Activated naive CD8-positive, alpha-beta T cell treated with anti-CD3 and anti-CD28 coated beads, Interleukin-2, amount 10 ng/mL, durations not matched to agents 7 days and 5 days (primary cell): Measurements from ENCODE around the gene ZFC3H1. TPM values are rescaled to one million over a fixed set of nuclear protein-coding genes. Genes with fewer than 3 reads are reported as not detected.
"Not testable (repeated sequence)": the region's sequence is repeated elsewhere in the genome, so short reads cannot be mapped to it uniquely, and the experiment has no call there.

Source experiments
- ATAC-seq: fragments of 150-1000 bp; cut with Tn5 transposase; one replicate; pipeline ENCODE4 v1.10.0; 2021; ENCODE audit warnings: low read depth, moderate library complexity
- POLR2A ChIA-PET: fragments of 350-600 bp; sonication (Branson Sonifier 250); formaldehyde crosslinking; loops from one replicate; lab custom pipeline; 2021; ENCODE audit warnings: antibody characterized with exemption; lab: Charles Lee
- DNase-seq: peaks from one replicate; pipeline ENCODE4 v3.0.0; 2021
- H3K27ac Mint-ChIP-seq: one replicate; pipeline ENCODE4 v1.8.0; 2022; ENCODE audit warnings: mild to moderate bottlenecking, mixed read lengths
- H3K27me3 Mint-ChIP-seq: one replicate; pipeline ENCODE4 v1.8.0; 2022; ENCODE audit warnings: mild to moderate bottlenecking, moderate library complexity, mixed read lengths
- H3K36me3 Mint-ChIP-seq: one replicate; pipeline ENCODE4 v1.8.0; 2021; ENCODE audit warnings: mild to moderate bottlenecking, mixed read lengths
- H3K4me1 Mint-ChIP-seq: one replicate; pipeline ENCODE4 v1.8.0; 2021; ENCODE audit warnings: mixed read lengths
- H3K4me3 Mint-ChIP-seq: one replicate; pipeline ENCODE4 v1.8.0; 2022; ENCODE audit warnings: mild to moderate bottlenecking, moderate library complexity, mixed read lengths
- H3K9me3 Mint-ChIP-seq: one replicate; pipeline ENCODE4 v1.8.0; 2021; ENCODE audit warnings: mixed read lengths
- total RNA-seq, 2 experiments: library from RNA; stranded (reverse); gene quantifications; one replicate each; pipeline ENCODE4 v1.2.3, GENCODE V29; 2021

Gene ZFC3H1
- total RNA-seq: 10 to 100 TPM; 70.2 to 78.3 TPM

- Mint-ChIP-seq H3K27ac (peak within 1 kb of the TSS; percentile 100), H3K36me3 (peaks cover 17% of the 10 kb centered on the region)
- ATAC-seq: peak; percentile 87
Observed at GRCh38 chr12:71663561-71664410, at the start of gene ZFC3H1, which contains the start of gene THAP2. Gene ZFC3H1, minus strand, starts transcription at chr12:71663848. Its CDS starts 238 bp downstream, at chr12:71663610. Gene THAP2, plus strand, starts transcription at chr12:71664301. Its CDS starts 209 bp downstream, at chr12:71664510.

GRCh38 chr12:71710276-71711125 is 46.9 kb upstream of the ZFC3H1 start:
- Mint-ChIP-seq H3K36me3 (peaks cover 14% of the 10 kb centered on the region), H3K27ac (no peak overlapping the region), H3K9me3 (peaks cover 14% of the 10 kb centered on the region), H3K4me1 (peaks cover 6% of the 10 kb centered on the region), H3K4me3 (no peak overlapping the region), H3K27me3 (peaks cover 10% of the 10 kb centered on the region)
- ATAC-seq (no peak), DNase-seq (no peak)
- POLR2A ChIA-PET: no interaction called here

More at GRCh38 chr12:71663561-71664410, at the start of gene ZFC3H1, which contains the start of gene THAP2:
- Mint-ChIP-seq H3K9me3 (no peaks in the 10 kb centered on the region), H3K27me3 (no peaks in the 10 kb centered on the region), H3K4me1 (peaks cover 31% of the 10 kb centered on the region), H3K4me3 (peak within 1 kb of the TSS; percentile 100)
- POLR2A ChIA-PET: interaction anchor here (0.7 to 4.5 kb wide), 15 partner anchors 8 to 176 kb away, joined by 3 to 127 read pairs (median 5); partner anchors contain the start of genes RAB21, TBC1D15 and TMEM19
- DNase-seq: peak; percentile 83

GRCh38 chr12:71708658-71709057 is 45.0 kb upstream of the ZFC3H1 start:
- peaks cover 14% of the 10 kb centered on the region for H3K36me3 Mint-ChIP-seq
- POLR2A ChIA-PET: interaction anchor here (0.8 kb wide), 1 partner anchor 22 kb away, joined by 3 read pairs; the partner anchor contains the start of gene TMEM19

GRCh38 chr12:71704920-71705319 is 41.3 kb upstream of the ZFC3H1 start:
- POLR2A ChIA-PET: no interaction called here
- DNase-seq (no peak), ATAC-seq (no peak)
- no peaks in the 10 kb centered on the region for H3K27me3 Mint-ChIP-seq
- no peak overlapping the region for H3K27ac Mint-ChIP-seq
- peaks cover 19% of the 10 kb centered on the region for H3K36me3 Mint-ChIP-seq
- peaks cover 6% of the 10 kb centered on the region for H3K4me1 Mint-ChIP-seq
- no peak overlapping the region for H3K4me3 Mint-ChIP-seq
- no peaks in the 10 kb centered on the region for H3K9me3 Mint-ChIP-seq

More at GRCh38 chr12:71708658-71709057, 45.0 kb upstream of the ZFC3H1 start:
- DNase-seq: no peak
- Mint-ChIP-seq H3K4me1 (peaks cover 6% of the 10 kb centered on the region), H3K9me3 (peaks cover 11% of the 10 kb centered on the region), H3K4me3 (no peak overlapping the region), H3K27me3 (peaks cover 3% of the 10 kb centered on the region), H3K27ac (no peak overlapping the region)
- ATAC-seq: no peak

GRCh38 chr12:71703206-71703605 is 39.6 kb upstream of the ZFC3H1 start:
- H3K36me3 Mint-ChIP-seq: peaks cover 24% of the 10 kb centered on the region
- H3K9me3 Mint-ChIP-seq: no peaks in the 10 kb centered on the region
- peaks cover 5% of the 10 kb centered on the region for H3K4me1 Mint-ChIP-seq
- no peak overlapping the region for H3K4me3 Mint-ChIP-seq
- ATAC-seq (no peak), DNase-seq (no peak)
- H3K27me3 Mint-ChIP-seq: no peaks in the 10 kb centered on the region
- no peak overlapping the region for H3K27ac Mint-ChIP-seq
- POLR2A ChIA-PET: no interaction called here

- H3K36me3 Mint-ChIP-seq: peaks cover 26% of the 10 kb centered on the region
- POLR2A ChIA-PET: no interaction called here
- peaks cover 1% of the 10 kb centered on the region for H3K4me1 Mint-ChIP-seq
- no peak overlapping the region for H3K27ac Mint-ChIP-seq
- no peak for ATAC-seq
- no peak for DNase-seq
- H3K27me3 Mint-ChIP-seq: no peaks in the 10 kb centered on the region
- H3K9me3 Mint-ChIP-seq: no peaks in the 10 kb centered on the region
- no peak overlapping the region for H3K4me3 Mint-ChIP-seq
Observed at GRCh38 chr12:71702590-71702989, 38.9 kb upstream of the ZFC3H1 start.

- H3K4me3 Mint-ChIP-seq, DNase-seq, H3K4me1 Mint-ChIP-seq, H3K27ac Mint-ChIP-seq, H3K27me3 Mint-ChIP-seq, ATAC-seq, H3K9me3 Mint-ChIP-seq, POLR2A ChIA-PET: not testable (repeated sequence)
- H3K36me3 Mint-ChIP-seq: peaks cover 23% of the 10 kb centered on the region
Observed at GRCh38 chr12:71702181-71702580, 38.5 kb upstream of the ZFC3H1 start.

GRCh38 chr12:71695782-71696181 is 32.1 kb upstream of the ZFC3H1 start:
- Mint-ChIP-seq H3K27me3 (no peaks in the 10 kb centered on the region), H3K4me1 (peaks cover 8% of the 10 kb centered on the region), H3K4me3 (no peak overlapping the region), H3K9me3 (no peaks in the 10 kb centered on the region), H3K27ac (no peak overlapping the region), H3K36me3 (peaks cover 37% of the 10 kb centered on the region)
- no peak for DNase-seq
- ATAC-seq: no peak
- POLR2A ChIA-PET: no interaction called here

GRCh38 chr12:71694099-71694820 is 30.6 kb upstream of the ZFC3H1 start:
- H3K4me3 Mint-ChIP-seq: no peak overlapping the region
- POLR2A ChIA-PET: no interaction called here
- H3K27me3 Mint-ChIP-seq: no peaks in the 10 kb centered on the region
- H3K36me3 Mint-ChIP-seq: peaks cover 30% of the 10 kb centered on the region
- H3K27ac Mint-ChIP-seq: no peak overlapping the region
- no peaks in the 10 kb centered on the region for H3K9me3 Mint-ChIP-seq
- peaks cover 11% of the 10 kb centered on the region for H3K4me1 Mint-ChIP-seq
- ATAC-seq: no peak
- DNase-seq: no peak

- Mint-ChIP-seq H3K4me1 (peaks cover 11% of the 10 kb centered on the region), H3K36me3 (peaks cover 24% of the 10 kb centered on the region)
- H3K4me3 Mint-ChIP-seq, DNase-seq, H3K27ac Mint-ChIP-seq, H3K27me3 Mint-ChIP-seq, H3K9me3 Mint-ChIP-seq, ATAC-seq, POLR2A ChIA-PET: not testable (repeated sequence)
Observed at GRCh38 chr12:71693651-71694050, 30.0 kb upstream of the ZFC3H1 start.

GRCh38 chr12:71693126-71693525 is 29.5 kb upstream of the ZFC3H1 start:
- Mint-ChIP-seq H3K27ac (no peak overlapping the region), H3K9me3 (no peaks in the 10 kb centered on the region), H3K27me3 (no peaks in the 10 kb centered on the region), H3K36me3 (peaks cover 22% of the 10 kb centered on the region), H3K4me3 (no peak overlapping the region), H3K4me1 (peaks cover 15% of the 10 kb centered on the region)
- ATAC-seq: no peak
- POLR2A ChIA-PET: interaction anchor here (0.8 kb wide), 1 partner anchor 30 kb away, joined by 5 read pairs; the partner anchor contains the start of gene ZFC3H1
- no peak for DNase-seq

GRCh38 chr12:71691504-71692129 is 28.0 kb upstream of the ZFC3H1 start:
- H3K4me1 Mint-ChIP-seq: peaks cover 21% of the 10 kb centered on the region
- no peaks in the 10 kb centered on the region for H3K27me3 Mint-ChIP-seq
- peaks cover 19% of the 10 kb centered on the region for H3K36me3 Mint-ChIP-seq
- DNase-seq (no peak), ATAC-seq (no peak)
- POLR2A ChIA-PET: no interaction called here
- no peak overlapping the region for H3K4me3 Mint-ChIP-seq
- H3K9me3 Mint-ChIP-seq: no peaks in the 10 kb centered on the region
- H3K27ac Mint-ChIP-seq: no peak overlapping the region
